Measurements from ENCODE around the gene TBCD. TPM values are rescaled to one million over a fixed set of nuclear protein-coding genes. Genes with fewer than 3 reads are reported as not detected.
"Not testable (repeated sequence)": the region's sequence is repeated elsewhere in the genome, so short reads cannot be mapped to it uniquely, and the experiment has no call there.

TBCD gene
- total RNA-seq, 2 experiments from 2014 or later, result 87.8 to 145 TPM

GRCh38 chr17:82781894-82782274 is 30.0 kb downstream of the TBCD start:
- TF ChIP-seq CTCF (conservative IDR thresholded peaks at IDR 0.05; ENCODE audit: low read length) (peak; percentile 100), EZH2phosphoT487 (IDR thresholded peaks at IDR 0.05; ENCODE audit: borderline replicate concordance, low read depth, low read length) (no peak)
- intact Hi-C loops (cut with micrococcal nuclease; ENCODE audit: unreplicated experiment), result loop anchor here (1.0 to 2.0 kb wide), 3 partner anchors 133 to 295 kb away; no protein-coding TSS in a partner anchor
- Histone ChIP-seq H3K9me2 (ENCODE audit: insufficient read depth, low read length) (no peaks in the 10 kb centered on the region), H4K20me1 (ENCODE audit: insufficient read depth, low read length) (no peaks in the 10 kb centered on the region), H3K4me2 (ENCODE audit: low read length) (peak overlapping the region; percentile 26; the same call in 1 of the 2 replicates), H2AFZ (ENCODE audit: low read length) (no peak overlapping the region), H3K9me3 (ENCODE audit: low read length) (no peaks in the 10 kb centered on the region), H3K4me3 (ENCODE audit: low read depth, low read length, poor library complexity, severe bottlenecking) (no peak overlapping the region), H3K4me1 (ENCODE audit: insufficient read depth, low read length, poor library complexity, severe bottlenecking) (peaks cover 21% of the 10 kb centered on the region), H3K27ac (ENCODE audit: low read depth, low read length, poor library complexity, severe bottlenecking) (peak overlapping the region; percentile 36), H3K36me3 (ENCODE audit: insufficient read depth, low read length) (peaks cover 58% of the 10 kb centered on the region), H3K79me2 (ENCODE audit: insufficient read depth, low read depth, low read length) (no peaks in the 10 kb centered on the region)
- BruUV-seq (replicated peaks), result no TSS peak
- POLR2A ChIA-PET, result interaction anchor here (1.0 kb wide), 1 partner anchor 133 kb away, joined by 5 read pairs; no protein-coding TSS in a partner anchor
- peak; percentile 92 for DNase-seq (ENCODE audit: low spot score)
- CTCF ChIA-PET (ENCODE audit: unreplicated experiment), result interaction anchor here (0.5 to 2.1 kb wide), 5 partner anchors 52 to 411 kb away, joined by 3 to 11 read pairs (median 3); no protein-coding TSS in a partner anchor

GRCh38 chr17:82782657-82783207 is 30.9 kb downstream of the TBCD start:
- Histone ChIP-seq H2AFZ (ENCODE audit: low read length) (no peak overlapping the region), H3K4me2 (ENCODE audit: low read length) (no peak overlapping the region), H3K4me3 (ENCODE audit: low read depth, low read length, poor library complexity, severe bottlenecking) (no peak overlapping the region), H4K20me1 (ENCODE audit: insufficient read depth, low read length) (no peaks in the 10 kb centered on the region), H3K27ac (ENCODE audit: low read depth, low read length, poor library complexity, severe bottlenecking) (no peak overlapping the region), H3K79me2 (ENCODE audit: insufficient read depth, low read depth, low read length) (no peaks in the 10 kb centered on the region), H3K9me3 (ENCODE audit: low read length) (no peaks in the 10 kb centered on the region), H3K4me1 (ENCODE audit: insufficient read depth, low read length, poor library complexity, severe bottlenecking) (peaks cover 29% of the 10 kb centered on the region), H3K36me3 (ENCODE audit: insufficient read depth, low read length) (peaks cover 52% of the 10 kb centered on the region), H3K9me2 (ENCODE audit: insufficient read depth, low read length) (no peaks in the 10 kb centered on the region)
- DNase-seq (ENCODE audit: low spot score), result no peak
- CTCF ChIA-PET (ENCODE audit: unreplicated experiment), result no interaction called here
- BruUV-seq (replicated peaks), result no TSS peak
- POLR2A ChIA-PET, result no interaction called here
- TF ChIP-seq EZH2phosphoT487 (IDR thresholded peaks at IDR 0.05; ENCODE audit: borderline replicate concordance, low read depth, low read length) (no peak), CTCF (conservative IDR thresholded peaks at IDR 0.05; ENCODE audit: low read length) (no peak)
- intact Hi-C loops (cut with micrococcal nuclease; ENCODE audit: unreplicated experiment), result loop anchor here (1.0 to 2.0 kb wide), 3 partner anchors 133 to 294 kb away; no protein-coding TSS in a partner anchor

GRCh38 chr17:82783498-82783897 is 31.6 kb downstream of the TBCD start:
- Histone ChIP-seq H3K36me3 (ENCODE audit: insufficient read depth, low read length) (peaks cover 55% of the 10 kb centered on the region), H3K79me2 (ENCODE audit: insufficient read depth, low read depth, low read length) (peaks cover 4% of the 10 kb centered on the region; the same call in 1 of the 2 replicates), H4K20me1 (ENCODE audit: insufficient read depth, low read length) (no peaks in the 10 kb centered on the region), H3K4me2 (ENCODE audit: low read length) (no peak overlapping the region), H3K4me3 (ENCODE audit: low read depth, low read length, poor library complexity, severe bottlenecking) (no peak overlapping the region), H3K27ac (ENCODE audit: low read depth, low read length, poor library complexity, severe bottlenecking) (no peak overlapping the region), H2AFZ (ENCODE audit: low read length) (no peak overlapping the region), H3K9me2 (ENCODE audit: insufficient read depth, low read length) (no peaks in the 10 kb centered on the region), H3K9me3 (ENCODE audit: low read length) (no peaks in the 10 kb centered on the region), H3K4me1 (ENCODE audit: insufficient read depth, low read length, poor library complexity, severe bottlenecking) (peaks cover 37% of the 10 kb centered on the region)
- intact Hi-C loops (cut with micrococcal nuclease; ENCODE audit: unreplicated experiment), result loop anchor here (2.0 kb wide), 1 partner anchor 293 kb away; no protein-coding TSS in a partner anchor
- no peak for TF ChIP-seq EZH2phosphoT487 (IDR thresholded peaks at IDR 0.05; ENCODE audit: borderline replicate concordance, low read depth, low read length)
- TF ChIP-seq CTCF (conservative IDR thresholded peaks at IDR 0.05; ENCODE audit: low read length), result no peak
- no TSS peak for BruUV-seq (replicated peaks)
- POLR2A ChIA-PET, result no interaction called here
- DNase-seq (ENCODE audit: low spot score), result no peak
- CTCF ChIA-PET (ENCODE audit: unreplicated experiment), result no interaction called here

- CTCF ChIA-PET (ENCODE audit: unreplicated experiment), result interaction anchor here (1.0 kb wide), 1 partner anchor 99 kb away, joined by 5 read pairs; no protein-coding TSS in a partner anchor
- H3K4me3 ChIP-seq (ENCODE audit: low read depth, low read length, poor library complexity, severe bottlenecking); H2AFZ ChIP-seq (ENCODE audit: low read length); H3K79me2 ChIP-seq (ENCODE audit: insufficient read depth, low read depth, low read length); H3K27ac ChIP-seq (ENCODE audit: low read depth, low read length, poor library complexity, severe bottlenecking); H3K4me2 ChIP-seq (ENCODE audit: low read length); DNase-seq (ENCODE audit: low spot score); H4K20me1 ChIP-seq (ENCODE audit: insufficient read depth, low read length); BruUV-seq (replicated peaks); H3K9me3 ChIP-seq (ENCODE audit: low read length); H3K9me2 ChIP-seq (ENCODE audit: insufficient read depth, low read length); intact Hi-C loops (cut with micrococcal nuclease; ENCODE audit: unreplicated experiment); POLR2A ChIA-PET: not testable (repeated sequence)
- Histone ChIP-seq H3K36me3 (ENCODE audit: insufficient read depth, low read length) (peaks cover 71% of the 10 kb centered on the region), H3K4me1 (ENCODE audit: insufficient read depth, low read length, poor library complexity, severe bottlenecking) (peaks cover 47% of the 10 kb centered on the region)
Observed at GRCh38 chr17:82785581-82785980, 33.7 kb downstream of the TBCD start.

Data from OCI-LY7 (cell line).